Activated CD8-positive, alpha-beta T cell treated with anti-CD3 and anti-CD28 coated beads for 36 hours (primary cell): ENCODE measurements around the gene ARPC1A. TPM values are rescaled to one million over a fixed set of nuclear protein-coding genes. Genes with fewer than 3 reads are reported as not detected.

Experiments
- ATAC-seq: fragments of 200-7000 bp; cut with Tn5 transposase; one replicate; pipeline ENCODE4 v1.10.0; 2021; ENCODE audit warnings: mild to moderate bottlenecking, moderate library complexity
- CTCF ChIA-PET: fragments of 350-600 bp; sonication (Branson Sonifier 250); formaldehyde crosslinking; loops from one replicate; lab custom pipeline; 2021; ENCODE audit warnings: antibody characterized with exemption; lab: Charles Lee
- POLR2A ChIA-PET: fragments of 350-600 bp; sonication (Branson Sonifier 250); formaldehyde crosslinking; loops from one replicate; lab custom pipeline; 2021; ENCODE audit warnings: antibody characterized with exemption; lab: Charles Lee
- DNase-seq: peaks from one replicate; pipeline ENCODE4 v3.0.0-alpha.2; 2020
- H3K27ac Mint-ChIP-seq: one replicate; pipeline ENCODE4 v1.8.0; 2021; ENCODE audit warnings: mild to moderate bottlenecking, mixed read lengths
- H3K27me3 Mint-ChIP-seq: one replicate; pipeline ENCODE4 v1.8.0; 2021; ENCODE audit warnings: mixed read lengths
- H3K36me3 Mint-ChIP-seq: one replicate; pipeline ENCODE4 v1.8.0; 2021; ENCODE audit warnings: low read depth, mixed read lengths
- H3K4me1 Mint-ChIP-seq: one replicate; pipeline ENCODE4 v1.8.0; 2021; ENCODE audit warnings: low read depth, mixed read lengths
- H3K4me3 Mint-ChIP-seq: one replicate; pipeline ENCODE4 v1.8.0; 2021; ENCODE audit warnings: mild to moderate bottlenecking, moderate library complexity, mixed read lengths
- H3K9me3 Mint-ChIP-seq: one replicate; pipeline ENCODE4 v1.8.0; 2021; ENCODE audit warnings: mixed read lengths
- intact Hi-C: fragments of 100-400 bp; cut with micrococcal nuclease; formaldehyde crosslinking; loops from one replicate; pipeline ENCODE4 v1.10.0; 2022
- total RNA-seq, 2 experiments: library from RNA; stranded (reverse); gene quantifications; one replicate each; pipeline ENCODE4 v1.2.3, GENCODE V29; 2021
- TF ChIP-seq, protein P1 (sequence below): fragments of 200-600 bp; IDR thresholded peaks from one replicate; pipeline ENCODE4 v1.8.0; 2022; ENCODE audit warnings: antibody characterized with exemption, mild to moderate bottlenecking

ARPC1A gene
- total RNA-seq, 2 experiments from 2014 or later: 45.4 to 45.8 TPM

DNA sequence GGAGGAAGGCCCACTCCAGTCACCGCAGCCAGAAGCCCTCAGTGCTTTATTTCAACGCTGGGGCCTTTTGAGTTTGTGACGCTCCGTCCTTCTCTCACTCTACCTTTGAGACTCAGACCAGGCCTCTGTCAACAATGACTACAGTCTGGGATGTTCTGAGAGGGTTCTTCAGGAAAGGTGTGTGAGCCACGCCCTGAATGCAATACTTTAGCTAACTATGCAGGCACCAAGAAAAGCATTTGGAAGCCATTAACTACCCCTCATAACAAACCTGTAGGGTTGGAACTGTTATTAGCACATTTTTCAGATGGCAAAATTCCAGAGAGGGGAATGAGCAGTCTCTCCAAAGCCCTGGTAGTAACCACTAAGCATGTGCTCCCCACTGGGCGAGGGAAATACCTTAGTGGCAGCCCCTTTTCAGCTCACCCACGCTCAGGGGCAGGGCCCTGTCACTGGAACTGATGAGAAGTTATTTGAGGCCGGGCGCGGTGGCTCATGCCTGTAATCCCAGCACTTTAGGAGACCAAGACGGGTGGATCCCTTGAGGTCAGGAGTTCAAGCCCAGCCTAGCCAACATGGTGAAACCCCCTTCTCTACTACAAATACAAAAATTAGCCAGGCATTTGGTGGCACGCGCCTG lies 43.2 kb downstream of the ARPC1A start:
- H3K4me1 Mint-ChIP-seq: peaks cover 18% of the 10 kb centered on the region
- DNase-seq (no peak), ATAC-seq (no peak)
- intact Hi-C loops: no loop called here
- no peaks in the 10 kb centered on the region for H3K9me3 Mint-ChIP-seq
- H3K27ac Mint-ChIP-seq: peak overlapping the region; percentile 49
- CTCF ChIA-PET: interaction anchor here (1.2 kb wide), 1 partner anchor 18 kb away, joined by 3 read pairs; no protein-coding TSS in a partner anchor
- H3K27me3 Mint-ChIP-seq: no peaks in the 10 kb centered on the region
- peaks cover 16% of the 10 kb centered on the region for H3K36me3 Mint-ChIP-seq
- TF ChIP-seq, protein P1, sequence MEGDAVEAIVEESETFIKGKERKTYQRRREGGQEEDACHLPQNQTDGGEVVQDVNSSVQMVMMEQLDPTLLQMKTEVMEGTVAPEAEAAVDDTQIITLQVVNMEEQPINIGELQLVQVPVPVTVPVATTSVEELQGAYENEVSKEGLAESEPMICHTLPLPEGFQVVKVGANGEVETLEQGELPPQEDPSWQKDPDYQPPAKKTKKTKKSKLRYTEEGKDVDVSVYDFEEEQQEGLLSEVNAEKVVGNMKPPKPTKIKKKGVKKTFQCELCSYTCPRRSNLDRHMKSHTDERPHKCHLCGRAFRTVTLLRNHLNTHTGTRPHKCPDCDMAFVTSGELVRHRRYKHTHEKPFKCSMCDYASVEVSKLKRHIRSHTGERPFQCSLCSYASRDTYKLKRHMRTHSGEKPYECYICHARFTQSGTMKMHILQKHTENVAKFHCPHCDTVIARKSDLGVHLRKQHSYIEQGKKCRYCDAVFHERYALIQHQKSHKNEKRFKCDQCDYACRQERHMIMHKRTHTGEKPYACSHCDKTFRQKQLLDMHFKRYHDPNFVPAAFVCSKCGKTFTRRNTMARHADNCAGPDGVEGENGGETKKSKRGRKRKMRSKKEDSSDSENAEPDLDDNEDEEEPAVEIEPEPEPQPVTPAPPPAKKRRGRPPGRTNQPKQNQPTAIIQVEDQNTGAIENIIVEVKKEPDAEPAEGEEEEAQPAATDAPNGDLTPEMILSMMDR: no peak
- no peak overlapping the region for H3K4me3 Mint-ChIP-seq
- POLR2A ChIA-PET: interaction anchor here (1.0 kb wide), 1 partner anchor 39 kb away, joined by 6 read pairs; the partner anchor contains the start of gene PDAP1

DNA sequence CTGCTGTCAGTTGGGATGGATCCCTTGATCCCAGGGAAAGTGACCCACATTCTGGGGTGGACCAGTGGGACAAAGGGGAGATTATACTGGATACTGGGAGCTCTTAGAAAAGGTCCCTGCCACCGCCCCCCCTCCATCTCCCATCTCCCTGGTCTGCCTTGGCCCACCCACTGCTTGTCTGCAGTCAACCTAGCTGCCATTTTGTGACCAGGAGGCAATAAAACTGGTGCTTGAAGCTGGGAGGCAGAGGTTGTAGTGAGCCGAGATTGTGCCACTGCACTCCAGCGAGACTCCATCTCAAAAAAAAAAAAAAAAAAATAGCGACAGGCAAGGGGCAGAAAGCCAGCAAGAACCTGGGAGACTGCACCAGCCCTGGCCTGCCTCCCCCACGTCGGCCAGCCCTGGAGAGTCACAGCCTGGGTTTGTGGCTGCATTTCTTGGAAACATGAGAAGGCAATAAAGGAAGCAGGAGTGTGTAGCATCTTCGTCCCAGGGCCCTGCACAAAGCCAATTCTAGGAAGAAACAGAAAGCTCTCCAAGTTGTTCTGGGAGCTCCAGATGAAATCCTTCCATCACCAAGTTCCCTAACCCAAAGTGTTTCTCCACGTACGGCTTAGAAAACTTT lies 44.2 kb downstream of the ARPC1A start:
- H3K36me3 Mint-ChIP-seq: peaks cover 13% of the 10 kb centered on the region
- H3K27ac Mint-ChIP-seq: no peak overlapping the region
- peak; percentile 26 for DNase-seq
- ChIA-PET CTCF (interaction anchor here (1.2 to 1.5 kb wide), 2 partner anchors 8 to 17 kb away, joined by 3 read pairs; no protein-coding TSS in a partner anchor), POLR2A (interaction anchor here (0.6 to 1.5 kb wide), 3 partner anchors 9 to 235 kb away, joined by 3 read pairs; no protein-coding TSS in a partner anchor)
- peaks cover 19% of the 10 kb centered on the region for H3K4me1 Mint-ChIP-seq
- no peaks in the 10 kb centered on the region for H3K27me3 Mint-ChIP-seq
- no peak for ATAC-seq
- H3K4me3 Mint-ChIP-seq: no peak overlapping the region
- no peaks in the 10 kb centered on the region for H3K9me3 Mint-ChIP-seq
- TF ChIP-seq, protein P1: no peak
- intact Hi-C loops: no loop called here

GRCh38 chr7:99371376-99371920 lies 45.8 kb downstream of the ARPC1A start:
- ATAC-seq (no peak), DNase-seq (no peak)
- TF ChIP-seq, protein P1: no peak
- CTCF ChIA-PET: interaction anchor here (2.1 kb wide), 1 partner anchor 16 kb away, joined by 5 read pairs; no protein-coding TSS in a partner anchor
- Mint-ChIP-seq H3K27ac (no peak overlapping the region), H3K36me3 (peaks cover 13% of the 10 kb centered on the region), H3K9me3 (no peaks in the 10 kb centered on the region), H3K4me3 (no peak overlapping the region), H3K27me3 (no peaks in the 10 kb centered on the region), H3K4me1 (peaks cover 19% of the 10 kb centered on the region)
- POLR2A ChIA-PET: interaction anchor here (0.6 to 1.4 kb wide), 2 partner anchors 38 to 67 kb away, joined by 4 read pairs; partner anchors contain the start of genes CPSF4 and PTCD1
- intact Hi-C loops: no loop called here

DNA sequence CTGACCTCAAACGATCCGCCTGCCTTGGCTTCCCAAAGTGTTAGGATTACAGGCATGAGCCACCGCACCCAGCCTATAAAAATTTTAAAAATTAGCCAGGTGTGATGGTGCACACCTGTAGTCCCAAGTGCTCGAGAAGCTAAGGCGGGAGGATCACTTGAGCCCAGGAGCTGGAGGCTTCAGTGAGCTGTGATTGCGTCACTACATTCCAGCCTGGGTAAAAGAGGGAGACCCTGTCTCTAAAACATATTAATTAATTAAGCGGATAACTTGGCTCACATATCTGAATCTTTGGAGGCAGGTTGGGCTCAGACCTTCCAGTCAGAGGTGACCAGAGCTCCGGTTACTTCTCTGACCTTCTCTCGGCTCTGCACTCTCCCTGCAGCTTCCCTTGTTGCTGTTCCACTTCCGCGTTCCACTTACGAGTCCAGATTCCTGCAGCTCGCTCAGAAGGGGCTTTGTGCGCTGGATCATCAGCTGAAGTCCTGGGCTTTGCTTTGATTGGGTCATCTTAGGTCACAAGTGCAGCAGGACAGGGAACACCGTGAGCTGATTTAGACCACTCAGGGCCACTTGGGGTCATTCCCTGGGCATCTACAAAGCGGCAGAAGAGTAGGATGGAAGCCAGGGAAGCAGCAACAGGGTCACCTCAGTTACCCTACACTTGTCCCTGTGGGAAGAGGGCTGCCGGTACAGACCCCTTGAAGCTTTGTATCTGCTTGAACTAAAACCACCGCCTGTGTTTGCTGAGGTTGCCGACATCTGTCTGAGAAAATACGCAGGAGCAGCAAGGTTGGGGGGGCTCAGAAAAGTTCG lies 46.8 kb downstream of the ARPC1A start:
- Mint-ChIP-seq H3K36me3 (peaks cover 13% of the 10 kb centered on the region), H3K4me1 (peaks cover 25% of the 10 kb centered on the region), H3K27me3 (no peaks in the 10 kb centered on the region), H3K9me3 (no peaks in the 10 kb centered on the region), H3K27ac (peak overlapping the region; percentile 75), H3K4me3 (peak overlapping the region; percentile 77)
- CTCF ChIA-PET: interaction anchor here (0.8 to 2.1 kb wide), 2 partner anchors 11 to 15 kb away, joined by 3 to 5 read pairs; no protein-coding TSS in a partner anchor
- POLR2A ChIA-PET: interaction anchor here (0.7 to 4.7 kb wide), 4 partner anchors 8 to 66 kb away, joined by 3 to 30 read pairs (median 4); partner anchors contain the start of genes BUD31, CPSF4, PDAP1 and PTCD1
- intact Hi-C loops: no loop called here
- TF ChIP-seq, protein P1: no peak
- no peak for ATAC-seq
- DNase-seq: peak; percentile 41
